ENCODE data around the gene GTF2H1.

GTF2H1 gene

DNA sequence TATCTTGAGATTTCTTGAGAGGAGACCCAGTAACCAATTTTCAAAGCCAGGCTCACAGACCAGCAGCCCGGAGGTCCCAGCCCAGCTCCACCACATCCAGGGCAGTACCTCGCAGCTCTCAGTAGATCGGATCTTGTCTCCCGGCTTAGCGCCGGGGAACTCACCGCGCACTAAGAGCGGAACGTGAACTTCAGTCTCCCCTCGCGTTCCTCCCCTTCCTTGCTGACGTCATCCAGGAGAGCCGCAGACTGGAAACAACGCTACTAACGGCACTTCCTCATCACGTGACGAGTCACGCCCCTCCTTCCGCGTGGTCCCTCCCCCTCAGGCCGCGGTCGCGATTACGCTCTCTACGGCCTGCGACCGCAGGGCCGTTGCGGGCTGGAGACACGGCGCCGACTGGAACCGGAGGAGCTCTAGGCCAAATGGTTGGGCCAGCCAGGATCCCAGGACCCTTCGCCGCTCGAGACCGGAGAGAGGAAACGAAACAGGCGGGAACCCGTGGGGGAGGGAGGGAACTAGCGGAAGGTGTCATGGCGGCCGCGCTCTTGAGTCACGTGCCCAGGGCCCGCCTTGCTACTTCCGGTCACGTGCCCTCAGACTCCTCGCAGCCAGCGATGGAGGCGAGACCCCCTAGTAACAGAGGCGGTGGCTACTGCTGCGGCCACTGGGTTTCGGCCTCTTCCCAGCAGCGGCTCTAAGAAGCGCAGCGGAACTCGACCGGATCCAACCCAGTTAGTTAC, at the start of gene GTF2H1, which contains the start of gene HPS5:
GTF2H1 (plus strand) TSS at position 599 of the 743 bp plus-strand sequence. CDS start 10,508 bp downstream, outside the sequence.
HPS5 (minus strand) TSS at position 172 of the 743 bp plus-strand sequence. CDS start 4,282 bp downstream, outside the sequence.
- peak; percentile 97 to 98 for DNase-seq

DNA sequence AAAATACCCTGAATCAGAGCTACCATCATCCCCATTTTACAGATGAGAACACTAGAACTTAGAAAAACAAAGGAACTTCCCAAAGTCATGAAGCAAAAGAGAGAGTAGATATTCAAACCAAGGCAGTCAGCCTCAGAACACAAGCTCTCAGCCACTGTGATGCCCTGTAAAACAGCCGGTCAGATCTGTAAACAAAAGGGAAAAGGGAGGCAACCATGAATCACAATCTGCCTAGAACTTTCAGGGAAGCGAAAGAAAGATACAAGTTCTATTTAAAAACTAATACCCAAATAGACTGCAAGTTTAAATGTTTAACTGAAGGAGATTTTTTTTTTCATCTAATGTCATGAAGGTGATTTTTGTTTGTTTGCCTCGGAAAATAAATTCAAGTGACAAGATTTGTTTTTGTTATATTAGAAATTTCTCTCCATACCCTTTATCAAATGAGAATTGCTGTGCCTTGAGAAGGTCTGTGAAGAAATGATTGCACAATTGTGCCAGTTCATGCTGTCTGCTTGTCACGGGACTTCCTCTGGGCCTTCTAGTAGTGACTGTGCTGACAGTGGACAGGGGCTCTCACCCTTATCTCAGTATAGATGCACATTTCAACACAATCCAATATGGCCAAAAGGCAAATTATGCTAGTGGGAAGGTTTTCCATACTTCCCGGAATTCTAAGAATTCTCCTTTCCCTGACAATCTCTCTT, 44.6 kb upstream of the GTF2H1 start:
- DNase-seq, result peak in 1 of 2 experiments; percentile 11

DNA sequence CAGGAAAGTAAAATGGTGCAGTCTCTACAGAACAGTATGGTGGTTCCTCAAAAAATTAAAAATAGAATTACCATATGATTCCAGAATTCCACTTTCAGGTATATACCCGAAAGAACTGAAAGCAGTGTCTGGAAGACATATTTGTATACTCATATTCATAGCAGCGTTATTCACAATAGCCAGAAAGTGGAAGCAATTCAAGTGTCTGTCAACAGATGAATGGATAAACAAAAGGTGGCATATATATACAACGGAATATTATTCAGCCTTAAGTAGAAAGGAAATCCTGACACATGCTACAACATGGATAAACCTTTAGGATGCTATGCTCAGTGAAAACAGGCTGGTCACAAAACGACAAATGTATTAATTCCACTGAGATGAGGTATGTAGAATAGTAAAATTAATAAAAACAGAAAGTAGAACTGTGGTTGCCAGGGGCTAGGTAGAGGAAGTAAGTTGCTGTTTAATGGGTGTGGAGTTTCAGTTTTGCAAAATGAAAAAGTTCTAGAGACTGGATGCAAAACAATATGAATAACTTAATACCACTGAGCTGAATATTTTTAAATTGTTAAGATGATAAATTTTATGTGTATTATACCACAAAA, 41.8 kb upstream of the GTF2H1 start:
- DNase-seq, result no peak

DNA sequence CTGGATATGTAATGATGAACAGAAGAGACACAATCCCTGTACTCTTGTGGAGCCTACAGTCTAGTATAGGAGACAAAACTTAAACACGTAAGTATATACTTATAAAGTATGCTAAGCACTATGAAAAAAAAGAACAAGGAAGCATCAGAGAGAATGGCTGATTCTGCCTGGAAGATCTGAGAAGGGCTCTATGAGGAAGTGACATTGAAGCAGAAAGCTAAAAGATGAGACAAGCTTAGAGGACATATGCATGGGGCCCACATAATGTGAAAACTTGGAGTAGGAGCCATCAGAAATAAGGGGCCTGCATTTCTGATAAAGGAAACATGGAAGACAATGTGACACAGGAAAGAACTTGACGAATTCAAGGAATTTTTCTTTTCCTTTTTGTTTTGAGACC, 39.7 kb upstream of the GTF2H1 start:
- no peak for DNase-seq

DNA sequence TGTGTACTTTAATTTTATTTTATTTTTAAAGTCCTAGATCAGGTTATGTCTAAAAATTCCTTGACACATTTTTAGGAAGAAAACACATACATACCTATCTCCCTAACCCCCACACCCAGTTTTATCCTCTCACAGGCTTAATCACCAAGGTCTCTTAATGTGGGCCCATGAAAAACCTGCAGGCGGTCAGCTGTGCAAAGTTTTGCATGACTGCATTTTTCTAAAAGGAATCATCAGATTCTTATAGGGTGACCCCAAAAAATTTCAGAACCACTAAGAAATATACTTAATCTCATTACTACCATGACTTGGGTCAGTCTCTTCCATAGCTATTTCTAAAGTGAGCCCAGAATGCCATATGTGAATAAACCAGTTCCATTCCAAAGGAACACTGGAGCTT, 36.5 kb upstream of the GTF2H1 start:
- no peak for DNase-seq

GRCh38 chr11:18288911-18289310, 33.5 kb upstream of the GTF2H1 start:
- no peak for DNase-seq

- DNase-seq, result no peak
Measured at GRCh38 chr11:18294862-18295261, 27.5 kb upstream of the GTF2H1 start.

DNA sequence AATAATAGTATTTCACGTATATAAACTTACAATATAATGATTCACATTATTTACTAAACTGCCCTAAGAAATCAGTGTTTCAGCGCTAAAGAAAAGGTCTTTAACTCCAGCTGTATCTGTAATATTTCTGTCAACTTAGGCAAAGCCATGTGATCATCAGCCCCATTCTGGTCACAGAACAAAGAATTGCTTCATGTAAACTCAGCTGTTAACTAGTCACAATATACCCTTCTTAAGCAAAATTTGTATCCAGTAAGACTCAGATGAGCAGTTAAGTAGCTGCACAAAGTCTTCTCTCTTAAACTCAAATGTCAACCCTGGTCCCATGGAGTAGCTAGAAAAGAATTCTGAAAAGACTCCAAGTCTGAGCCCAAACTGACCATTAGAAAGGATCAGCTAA, 27.1 kb upstream of the GTF2H1 start:
- DNase-seq, result no peak

DNA sequence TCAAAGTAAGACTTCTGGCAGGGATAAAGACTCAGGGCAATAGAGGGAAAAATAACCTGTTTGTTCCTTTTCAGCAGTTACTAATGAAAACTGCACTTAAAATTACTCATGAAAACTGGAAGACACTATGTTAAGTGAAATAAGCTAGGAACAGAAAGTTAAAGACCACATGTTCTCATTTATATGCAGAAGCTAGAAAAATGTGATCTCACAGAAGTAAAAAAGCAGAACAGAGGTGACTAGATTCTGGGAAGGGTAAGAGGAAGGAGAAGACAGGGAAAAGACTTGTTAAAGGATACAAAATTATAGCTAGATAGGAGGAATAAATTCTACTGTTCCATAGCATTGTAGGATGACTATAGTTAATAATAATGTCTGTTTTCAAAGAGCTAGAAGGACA, 22.6 kb upstream of the GTF2H1 start:
- DNase-seq, result no peak

GRCh38 chr11:18304745-18305144, 17.6 kb upstream of the GTF2H1 start:
- DNase-seq, result no peak

GRCh38 chr11:18307461-18308139, 14.8 kb upstream of the GTF2H1 start:
- no peak for DNase-seq

DNA sequence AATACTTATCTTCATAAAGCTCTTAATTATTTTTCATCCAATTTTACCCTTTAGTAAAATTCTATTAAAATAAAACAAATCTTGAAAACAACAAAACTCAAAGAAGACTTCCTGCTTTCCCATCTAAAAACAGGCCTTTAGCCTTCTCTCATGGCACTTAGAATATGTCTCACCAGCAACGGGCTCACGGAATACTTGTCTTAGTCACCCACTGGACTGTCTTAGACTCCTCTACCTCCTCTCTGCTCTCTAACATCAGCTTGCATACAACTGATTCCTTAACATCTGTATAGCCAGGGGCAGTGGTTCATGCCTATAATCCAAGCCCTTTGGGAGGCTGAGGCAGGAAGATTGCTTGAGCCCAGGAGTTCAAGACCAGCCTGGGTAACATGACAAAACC, 14.1 kb upstream of the GTF2H1 start:
- no peak for DNase-seq

DNA sequence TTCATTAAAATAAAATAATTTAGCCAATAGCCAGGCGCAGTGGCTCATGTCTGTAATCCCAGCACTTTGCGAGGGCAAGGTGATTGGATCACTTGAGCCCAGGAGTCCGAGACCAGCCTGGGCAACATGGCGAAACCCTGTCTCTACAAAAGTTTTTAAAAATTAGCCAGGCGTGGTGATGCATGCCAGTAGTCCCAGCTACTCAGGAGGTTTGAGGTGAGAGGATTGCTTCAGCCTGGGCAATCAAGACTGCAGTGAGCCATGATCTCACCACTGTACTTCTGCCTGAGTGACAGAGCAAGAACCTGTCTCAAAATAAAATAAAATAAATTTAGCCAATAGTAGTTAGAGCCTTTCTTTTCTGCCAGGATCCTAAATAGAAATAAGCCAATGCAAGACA, 12.7 kb upstream of the GTF2H1 start:
- no peak for DNase-seq

GRCh38 chr11:18310800-18311340, 11.5 kb upstream of the GTF2H1 start:
- DNase-seq, result peak; percentile 52

GRCh38 chr11:18312012-18312411, 10.4 kb upstream of the GTF2H1 start:
- no peak for DNase-seq

DNA sequence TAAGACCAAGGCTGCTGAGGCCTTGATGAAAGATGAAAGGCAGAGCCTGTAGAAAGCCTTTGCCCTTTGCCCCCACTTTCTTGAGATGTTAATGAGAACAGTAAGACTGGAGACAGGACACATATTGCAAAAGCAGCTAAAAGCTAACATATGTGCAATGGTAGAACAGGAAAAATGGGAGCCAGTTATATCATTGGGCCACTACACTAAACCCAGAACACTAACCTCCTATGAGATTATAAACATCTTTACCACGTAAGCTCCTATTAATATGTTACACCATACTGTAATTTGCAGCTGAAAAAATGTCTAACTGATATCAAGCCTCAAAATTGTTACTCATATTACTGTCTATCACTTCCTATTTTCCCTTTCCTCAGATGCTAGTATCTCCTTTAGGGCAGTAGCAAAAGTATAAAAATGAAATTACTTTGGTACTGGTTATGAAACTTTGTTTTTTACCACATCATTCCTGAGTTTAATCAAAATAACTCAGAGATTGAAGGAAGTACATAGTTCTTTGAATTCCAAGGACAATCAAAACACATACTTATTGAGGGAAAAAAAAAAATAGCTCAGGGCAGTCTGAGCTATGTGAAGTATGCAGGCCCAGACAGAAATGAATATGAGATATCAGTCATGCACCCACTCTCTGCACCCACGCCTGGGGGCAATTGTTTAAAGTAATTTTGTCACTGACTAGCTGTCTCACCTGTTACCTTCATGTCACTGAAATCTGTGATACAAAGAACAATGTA, 9.5 kb upstream of the GTF2H1 start:
- peak in 1 of 2 experiments; percentile 5 for DNase-seq

GRCh38 chr11:18313965-18314763, 8.2 kb upstream of the GTF2H1 start:
- no peak for DNase-seq

- peak in 1 of 2 experiments; percentile 22 for DNase-seq
Measured at GRCh38 chr11:18314784-18315523, 7.4 kb upstream of the GTF2H1 start.

DNA sequence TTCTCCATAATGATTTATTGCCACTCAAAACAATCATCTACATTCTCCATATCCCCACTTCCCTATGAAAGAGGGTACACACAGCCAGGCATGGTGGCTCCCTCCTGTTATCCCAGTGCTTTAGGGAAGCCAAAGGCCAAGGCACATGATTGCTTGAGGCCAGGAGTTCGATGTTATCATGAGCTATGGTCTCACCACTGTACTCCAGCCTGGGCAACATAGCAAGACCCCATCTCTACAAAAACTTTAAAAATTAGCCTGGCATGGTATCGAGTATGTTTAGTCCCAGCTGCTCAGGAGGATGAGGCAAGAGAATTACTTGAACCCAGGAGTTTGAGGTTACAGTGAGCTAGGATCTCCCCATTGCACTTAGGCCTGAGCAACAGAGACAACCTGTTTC, 6.5 kb upstream of the GTF2H1 start:
- no peak for DNase-seq

- DNase-seq, result no peak
Measured at GRCh38 chr11:18317551-18317950, 4.8 kb upstream of the GTF2H1 start.

- DNase-seq, result no peak
Measured at GRCh38 chr11:18319914-18320313, 2.5 kb upstream of the GTF2H1 start.

Measured in Kasumi-1 (cell line).